Lung (tissue), 12 donors: ENCODE data around the gene PLCL1. TPM values are rescaled to one million over a fixed set of nuclear protein-coding genes. Genes with fewer than 3 reads are reported as not detected.

ENCODE experiments used
- ATAC-seq: fragments of 200-7000 bp; cut with Tn5 transposase; one replicate; pipeline ENCODE4 v1.9.1; 2020; ENCODE audit warnings: moderate number of reproducible peaks; ENCODE audit not compliant: insufficient read depth, low FRiP score
- DNase-seq, 3 donors: peaks; one replicate each; pipeline ENCODE4 v3.0.0-alpha.2; 2013 to 2017
- H3K27ac ChIP-seq, 2 donors: one replicate each; pipeline ENCODE4 v1.5.1; 2013; ENCODE audit warnings: mild to moderate bottlenecking in 2 of 2, moderate library complexity in 2 of 2, control low read depth in 1 of 2, inconsistent platforms in 1 of 2, low read depth in 1 of 2, low read length in 1 of 2
- H3K27me3 ChIP-seq, 3 donors: one replicate each; pipeline ENCODE4 v1.5.1; 2013; ENCODE audit warnings: low read length in 2 of 3; ENCODE audit not compliant: control insufficient read depth in 3 of 3, insufficient read depth in 3 of 3
- H3K36me3 ChIP-seq, 4 donors: one replicate each; pipeline ENCODE4 v1.5.1; 2013; ENCODE audit warnings: low read length in 4 of 4, mild to moderate bottlenecking in 1 of 4, moderate library complexity in 1 of 4; ENCODE audit not compliant: control insufficient read depth in 4 of 4, insufficient read depth in 4 of 4
- H3K4me1 ChIP-seq, 5 donors: one replicate each; pipeline ENCODE4 v1.5.1; 2013; ENCODE audit warnings: low read length in 5 of 5, mild to moderate bottlenecking in 2 of 5, moderate library complexity in 1 of 5; ENCODE audit not compliant: control insufficient read depth in 5 of 5, insufficient read depth in 5 of 5
- H3K4me3 ChIP-seq: one replicate; pipeline ENCODE4 v1.5.1; 2013; ENCODE audit warnings: mild to moderate bottlenecking, control low read depth, moderate library complexity
- H3K9ac ChIP-seq, 2 donors: one replicate each; pipeline ENCODE4 v1.5.1; 2013; ENCODE audit warnings: low read length in 2 of 2, control low read depth in 1 of 2; ENCODE audit not compliant: insufficient read depth in 1 of 2
- H3K9me3 ChIP-seq, 4 donors: one replicate each; pipeline ENCODE4 v1.5.1; 2013; ENCODE audit warnings: low read length in 3 of 4, mild to moderate bottlenecking in 1 of 4, moderate library complexity in 1 of 4; ENCODE audit not compliant: control insufficient read depth in 4 of 4, insufficient read depth in 3 of 4
- WGBS, 2 donors: extraction: QIAGEN DNeasy Blood & Tissue Kit; methylation state at CpG; one replicate each; pipeline ENCODE4 v1.1.7; 2013; 5-methylcytosine and 5-hydroxymethylcytosine counted together
- polyA plus RNA-seq, 2 donors: library from polyadenylated mRNA; stranded (reverse); fragments of 200-250 nt; gene quantifications; one replicate each; pipeline ENCODE4 v1.2.1, GENCODE V29; 2013
- total RNA-seq, 2 donors: library from RNA; depleted of rRNA in 1 of 2; stranded (reverse); fragments of >200 nt in 1 of 2; gene quantifications; one replicate each; pipeline ENCODE4 v1.2.1, GENCODE V29; 2014 to 2021
- TF ChIP-seq, protein P1 (sequence below): IDR thresholded peaks from 2 replicates; pipeline ENCODE4 v1.5.1; 2012; ENCODE audit warnings: mild to moderate bottlenecking; ENCODE audit errors: control extremely low read depth, extremely low read depth
- donor health status: control.
- donor health status: control.
- donor health status: Bipolar disorder and iron deficiency.
- donor health status: healthy.
- donor health status: DM: yes; HTN: yes; CAD: no.

The PLCL1 gene
- total and polyA plus RNA-seq, 4 donors = 1.1 to 13.0 (median 2.9) TPM

DNA sequence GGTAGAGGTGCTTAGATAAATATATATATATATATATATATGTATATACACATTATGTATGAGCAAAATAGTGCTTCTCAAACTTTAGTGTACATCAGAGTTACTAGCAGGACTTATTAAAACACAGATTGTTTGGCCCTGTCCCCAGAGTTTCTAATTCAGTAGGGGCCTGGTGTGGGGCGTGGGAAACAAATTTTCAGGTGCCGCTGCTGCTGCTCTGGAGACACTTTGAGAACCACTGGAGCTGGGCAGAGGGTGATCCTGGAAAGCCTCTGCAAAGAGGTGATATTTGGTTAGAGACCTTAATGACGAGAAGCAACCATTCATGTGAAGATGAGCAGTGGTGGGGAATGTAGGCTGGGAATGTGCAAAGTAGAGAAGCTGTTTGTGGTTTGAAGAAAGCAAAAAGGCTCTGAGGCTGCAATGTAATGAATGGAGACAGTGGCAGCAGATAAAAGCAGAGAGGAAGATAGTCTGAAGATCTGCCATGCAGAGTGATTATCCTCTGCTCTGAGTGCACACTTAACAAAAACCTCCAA is 142.9 kb downstream of the PLCL1 start:
- H3K4me1 ChIP-seq = peaks cover 0 to 37% (median 4%) of the 10 kb centered on the region in 5 donors
- H3K4me3 ChIP-seq = no peak overlapping the region
- TF ChIP-seq, protein P1, sequence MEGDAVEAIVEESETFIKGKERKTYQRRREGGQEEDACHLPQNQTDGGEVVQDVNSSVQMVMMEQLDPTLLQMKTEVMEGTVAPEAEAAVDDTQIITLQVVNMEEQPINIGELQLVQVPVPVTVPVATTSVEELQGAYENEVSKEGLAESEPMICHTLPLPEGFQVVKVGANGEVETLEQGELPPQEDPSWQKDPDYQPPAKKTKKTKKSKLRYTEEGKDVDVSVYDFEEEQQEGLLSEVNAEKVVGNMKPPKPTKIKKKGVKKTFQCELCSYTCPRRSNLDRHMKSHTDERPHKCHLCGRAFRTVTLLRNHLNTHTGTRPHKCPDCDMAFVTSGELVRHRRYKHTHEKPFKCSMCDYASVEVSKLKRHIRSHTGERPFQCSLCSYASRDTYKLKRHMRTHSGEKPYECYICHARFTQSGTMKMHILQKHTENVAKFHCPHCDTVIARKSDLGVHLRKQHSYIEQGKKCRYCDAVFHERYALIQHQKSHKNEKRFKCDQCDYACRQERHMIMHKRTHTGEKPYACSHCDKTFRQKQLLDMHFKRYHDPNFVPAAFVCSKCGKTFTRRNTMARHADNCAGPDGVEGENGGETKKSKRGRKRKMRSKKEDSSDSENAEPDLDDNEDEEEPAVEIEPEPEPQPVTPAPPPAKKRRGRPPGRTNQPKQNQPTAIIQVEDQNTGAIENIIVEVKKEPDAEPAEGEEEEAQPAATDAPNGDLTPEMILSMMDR = no peak
- DNase-seq (no peak), ATAC-seq (no peak)
- no peak overlapping the region for H3K9ac ChIP-seq
- H3K27me3 ChIP-seq = no peaks in the 10 kb centered on the region
- WGBS, 2 donors = 87 to 93% methylated on average over 3 of the region's 3 CpGs
- H3K27ac ChIP-seq = no peak overlapping the region
- H3K9me3 ChIP-seq = peaks cover 0 to 3% (median 0%) of the 10 kb centered on the region in 4 donors
- no peaks in the 10 kb centered on the region for H3K36me3 ChIP-seq

DNA sequence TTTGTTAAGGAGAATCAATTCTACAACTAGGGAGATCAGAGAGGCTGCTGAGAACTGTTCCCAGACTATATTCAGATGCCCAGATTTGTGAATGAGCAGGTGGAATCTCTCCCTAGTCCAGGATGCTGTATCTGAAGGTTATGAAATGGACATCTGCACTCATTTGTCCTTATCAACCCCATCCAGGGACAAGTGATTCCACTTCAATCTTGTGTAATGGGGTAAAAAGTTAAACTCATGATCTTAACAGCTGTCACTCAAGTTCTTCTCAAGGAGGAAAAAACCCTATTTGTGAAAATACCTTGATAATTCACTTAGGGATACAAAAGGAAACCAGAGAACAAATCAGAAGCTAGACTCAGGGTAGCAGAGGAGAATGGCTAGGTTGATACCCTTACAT is 144.8 kb downstream of the PLCL1 start:
- Histone ChIP-seq H3K9ac (no peak overlapping the region), H3K36me3 (no peaks in the 10 kb centered on the region), H3K9me3 (no peaks in the 10 kb centered on the region), H3K4me3 (no peak overlapping the region), H3K27ac (peak overlapping the region in 1 of 2 donors; percentile 33), H3K27me3 (no peaks in the 10 kb centered on the region), H3K4me1 (peaks cover 0 to 39% (median 4%) of the 10 kb centered on the region in 5 donors)
- ATAC-seq (no peak), DNase-seq (no peak)
- TF ChIP-seq, protein P1 = no peak

DNA sequence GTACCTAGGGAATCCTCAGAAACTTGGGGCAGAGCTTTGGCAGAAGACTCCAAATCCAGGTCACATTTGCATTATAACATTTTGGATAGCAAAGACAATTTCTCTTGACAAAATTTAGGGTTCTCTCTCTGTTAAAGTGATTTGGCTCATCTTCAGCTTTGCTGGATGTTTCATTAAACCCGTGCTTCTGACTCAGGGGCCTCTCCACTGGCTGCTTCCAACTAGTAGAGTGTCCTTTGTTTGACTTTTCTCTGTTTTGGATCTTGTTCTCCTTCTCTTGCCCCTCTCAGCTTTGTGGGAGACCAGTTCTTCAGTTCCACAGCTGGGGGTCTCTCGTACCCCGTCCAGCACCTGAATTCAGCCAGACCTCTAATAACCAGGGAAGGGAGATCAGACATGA is 145.6 kb downstream of the PLCL1 start:
- Histone ChIP-seq H3K27ac (peak overlapping the region in 1 of 2 donors; percentile 49), H3K36me3 (no peaks in the 10 kb centered on the region), H3K27me3 (no peaks in the 10 kb centered on the region), H3K4me1 (peaks cover 0 to 39% (median 4%) of the 10 kb centered on the region in 5 donors), H3K9me3 (no peaks in the 10 kb centered on the region), H3K9ac (no peak overlapping the region), H3K4me3 (no peak overlapping the region)
- DNase-seq (no peak), ATAC-seq (no peak)
- TF ChIP-seq, protein P1 = no peak
- 94% methylated on average over 3 of the region's 3 CpGs for WGBS, 2 donors

DNA sequence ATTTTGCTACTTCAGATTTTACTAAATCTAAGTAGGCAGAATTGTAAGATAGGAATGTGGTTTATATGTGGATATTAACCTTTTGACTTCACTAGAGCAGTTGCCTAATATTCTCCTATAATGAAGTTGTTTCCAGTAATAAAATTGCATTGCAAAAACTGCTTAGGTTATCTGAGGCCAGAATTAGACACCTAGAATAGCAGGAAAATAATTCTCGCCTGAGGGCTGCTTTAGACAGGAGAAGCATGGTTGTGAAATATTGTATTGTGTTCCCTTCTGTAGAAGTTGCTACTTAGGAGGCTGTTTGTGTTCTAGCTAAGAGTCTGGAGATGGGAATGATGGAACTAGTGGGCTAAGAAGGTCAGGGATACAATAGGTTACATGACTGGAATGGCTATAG is 146.3 kb downstream of the PLCL1 start:
- 74 to 85% methylated on average over 1 of the region's 1 CpG for WGBS, 2 donors
- TF ChIP-seq, protein P1 = no peak
- ATAC-seq = no peak

More for the DNA sequence above, 146.3 kb downstream of the PLCL1 start:
- H3K9ac ChIP-seq = no peak overlapping the region
- DNase-seq = no peak
- no peaks in the 10 kb centered on the region for H3K9me3 ChIP-seq
- no peaks in the 10 kb centered on the region for H3K27me3 ChIP-seq
- H3K36me3 ChIP-seq = no peaks in the 10 kb centered on the region
- H3K4me3 ChIP-seq = no peak overlapping the region
- H3K4me1 ChIP-seq = peaks cover 0 to 42% (median 4%) of the 10 kb centered on the region in 5 donors
- H3K27ac ChIP-seq = peak overlapping the region in 1 of 2 donors; percentile 25
